GM19099 (cell line): Measurements from ENCODE around the gene GGTLC2.

Source experiments
- POLR2A ChIP-seq: IDR thresholded peaks from 3 replicates; pipeline ENCODE4 v1.6.1; 2011; ENCODE audit warnings: low read depth; ENCODE audit not compliant: insufficient read length; ENCODE audit errors: extremely low read depth

The GGTLC2 gene

GRCh38 chr22:22655452-22656290, 11.3 kb downstream of the GGTLC2 start:
- no peak for TF ChIP-seq POLR2A

- TF ChIP-seq POLR2A = no peak
These were observed 13.3 kb downstream of the GGTLC2 start for GRCh38 chr22:22657712-22658111.

GRCh38 chr22:22661275-22661674, 16.9 kb downstream of the GGTLC2 start:
- no peak for TF ChIP-seq POLR2A

- TF ChIP-seq POLR2A = no peak
These were observed 17.7 kb downstream of the GGTLC2 start for GRCh38 chr22:22662095-22662494.

GRCh38 chr22:22663861-22664800, 19.7 kb downstream of the GGTLC2 start:
- TF ChIP-seq POLR2A = no peak

GRCh38 chr22:22666307-22667091, 22.1 kb downstream of the GGTLC2 start:
- TF ChIP-seq POLR2A = no peak

- no peak for TF ChIP-seq POLR2A
These were observed 23.8 kb downstream of the GGTLC2 start for GRCh38 chr22:22667966-22668880.

GRCh38 chr22:22669093-22669492, 24.7 kb downstream of the GGTLC2 start:
- no peak for TF ChIP-seq POLR2A

- TF ChIP-seq POLR2A = no peak
These were observed 25.8 kb downstream of the GGTLC2 start for GRCh38 chr22:22670076-22670795.

GRCh38 chr22:22671506-22671905, 27.1 kb downstream of the GGTLC2 start:
- no peak for TF ChIP-seq POLR2A

GRCh38 chr22:22673099-22673498, 28.7 kb downstream of the GGTLC2 start:
- TF ChIP-seq POLR2A = no peak

- no peak for TF ChIP-seq POLR2A
These were observed 29.2 kb downstream of the GGTLC2 start for GRCh38 chr22:22673628-22674027.

- no peak for TF ChIP-seq POLR2A
These were observed 30.1 kb downstream of the GGTLC2 start for GRCh38 chr22:22674467-22674866.

- TF ChIP-seq POLR2A = no peak
These were observed 34.6 kb downstream of the GGTLC2 start for GRCh38 chr22:22678970-22679369.

- no peak for TF ChIP-seq POLR2A
These were observed 36.0 kb downstream of the GGTLC2 start for GRCh38 chr22:22680396-22680795.
